WTC11 (cell line): ENCODE measurements around the gene NPAS3. TPM values are rescaled to one million over a fixed set of nuclear protein-coding genes. Genes with fewer than 3 reads are reported as not detected.

Source experiments
- ATAC-seq: fragments of 200-7000 bp; cut with Tn5 transposase; 2 replicates; pipeline ENCODE4 v1.10.0; 2021; ENCODE audit warnings: mild to moderate bottlenecking, moderate library complexity
- CTCF ChIA-PET: fragments of 300-600 bp; sonication (Branson Sonifier 250); formaldehyde crosslinking; loops from one replicate; lab custom pipeline; 2021; ENCODE audit warnings: antibody characterized with exemption; lab: Charles Lee
- POLR2A ChIA-PET: fragments of 350-600 bp; sonication (Branson Sonifier 250); formaldehyde crosslinking; loops from one replicate; lab custom pipeline; 2021; ENCODE audit warnings: antibody characterized with exemption; lab: Charles Lee
- DNase-seq: peaks from one replicate; pipeline ENCODE4 v3.0.0; 2021; ENCODE audit warnings: low spot score
- H3K27ac Mint-ChIP-seq: 2 replicates; pipeline ENCODE4 v1.8.0; 2021; ENCODE audit warnings: mixed read lengths
- H3K27me3 Mint-ChIP-seq: 2 replicates; pipeline ENCODE4 v1.8.0; 2021; ENCODE audit warnings: low read depth, mild to moderate bottlenecking, moderate library complexity, mixed read lengths
- H3K36me3 Mint-ChIP-seq: 2 replicates; pipeline ENCODE4 v1.8.0; 2021; ENCODE audit warnings: mixed read lengths
- H3K4me1 Mint-ChIP-seq: 2 replicates; pipeline ENCODE4 v1.8.0; 2022; ENCODE audit warnings: mixed read lengths
- H3K4me3 Mint-ChIP-seq: 2 replicates; pipeline ENCODE4 v1.8.0; 2021; ENCODE audit warnings: mild to moderate bottlenecking, moderate library complexity, mixed read lengths
- H3K9me3 Mint-ChIP-seq: 2 replicates; pipeline ENCODE4 v1.8.0; 2021; ENCODE audit warnings: mixed read lengths
- CREM ChIP-seq: sonication (generic); formaldehyde crosslinking; IDR thresholded peaks from 2 replicates; pipeline ENCODE4 v1.8.1; 2022; ENCODE audit warnings: mild to moderate bottlenecking, missing genetic modification reagents, moderate library complexity
- FOXJ3 ChIP-seq: sonication (generic); formaldehyde crosslinking; IDR thresholded peaks from 2 replicates; pipeline ENCODE4 v1.9.0; 2021; ENCODE audit warnings: missing genetic modification reagents, mild to moderate bottlenecking, borderline replicate concordance
- PRRX2 ChIP-seq: fragments of 250-450 bp; sonication (Bioruptor Pico); IDR thresholded peaks from 2 replicates; pipeline ENCODE4 v1.8.0; 2021; ENCODE audit warnings: mild to moderate bottlenecking
- total RNA-seq: library from RNA; stranded (reverse); gene quantifications from 3 replicates; pipeline ENCODE4 v1.2.3, GENCODE V29; 2021
- TF ChIP-seq, protein P1 (sequence below): sonication (generic); formaldehyde crosslinking; IDR thresholded peaks from 2 replicates; pipeline ENCODE4 v1.8.0; 2022; ENCODE audit warnings: mild to moderate bottlenecking, missing genetic modification reagents
- TF ChIP-seq, protein P2 (sequence below): sonication (generic); formaldehyde crosslinking; IDR thresholded peaks from 2 replicates; pipeline ENCODE4 v1.8.1; 2023; ENCODE audit warnings: mild to moderate bottlenecking, missing genetic modification reagents, moderate library complexity
- TF ChIP-seq, protein P3 (sequence below): sonication (generic); formaldehyde crosslinking; IDR thresholded peaks from 2 replicates; pipeline ENCODE4 v1.8.1; 2023; ENCODE audit warnings: mild to moderate bottlenecking, missing genetic modification reagents, borderline replicate concordance
- TF ChIP-seq, protein P4 (sequence below): sonication (generic); formaldehyde crosslinking; IDR thresholded peaks from 2 replicates; pipeline ENCODE4 v1.8.0; 2023; ENCODE audit warnings: mild to moderate bottlenecking, missing genetic modification reagents
- TF ChIP-seq, protein P5 (sequence below): sonication (generic); formaldehyde crosslinking; IDR thresholded peaks from 2 replicates; pipeline ENCODE4 v1.8.0; 2022; ENCODE audit warnings: mild to moderate bottlenecking, missing genetic modification reagents

Gene NPAS3
- total RNA-seq, 1 experiment from 2014 or later: 3.2 TPM

DNA sequence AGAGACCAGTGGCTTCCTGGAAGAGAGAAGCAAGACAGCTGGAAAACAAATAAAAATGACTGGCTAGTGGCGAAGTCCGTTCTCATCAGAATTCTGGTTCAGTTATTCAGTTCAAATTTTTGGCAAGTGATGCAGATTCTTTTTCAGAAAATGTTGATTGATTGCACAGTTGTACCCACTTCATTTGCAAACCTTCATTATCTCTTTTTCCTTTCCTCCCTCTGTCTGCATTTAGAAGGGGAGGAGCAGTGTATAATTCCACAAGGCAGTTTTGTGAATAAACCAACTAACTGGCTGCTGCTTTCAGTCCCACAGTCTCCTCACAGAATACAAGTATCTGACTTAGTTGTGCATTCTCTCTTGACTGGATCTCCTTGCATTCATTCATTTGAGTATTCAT lies 417.5 kb downstream of the NPAS3 start (continued):
- TF ChIP-seq, protein P1, sequence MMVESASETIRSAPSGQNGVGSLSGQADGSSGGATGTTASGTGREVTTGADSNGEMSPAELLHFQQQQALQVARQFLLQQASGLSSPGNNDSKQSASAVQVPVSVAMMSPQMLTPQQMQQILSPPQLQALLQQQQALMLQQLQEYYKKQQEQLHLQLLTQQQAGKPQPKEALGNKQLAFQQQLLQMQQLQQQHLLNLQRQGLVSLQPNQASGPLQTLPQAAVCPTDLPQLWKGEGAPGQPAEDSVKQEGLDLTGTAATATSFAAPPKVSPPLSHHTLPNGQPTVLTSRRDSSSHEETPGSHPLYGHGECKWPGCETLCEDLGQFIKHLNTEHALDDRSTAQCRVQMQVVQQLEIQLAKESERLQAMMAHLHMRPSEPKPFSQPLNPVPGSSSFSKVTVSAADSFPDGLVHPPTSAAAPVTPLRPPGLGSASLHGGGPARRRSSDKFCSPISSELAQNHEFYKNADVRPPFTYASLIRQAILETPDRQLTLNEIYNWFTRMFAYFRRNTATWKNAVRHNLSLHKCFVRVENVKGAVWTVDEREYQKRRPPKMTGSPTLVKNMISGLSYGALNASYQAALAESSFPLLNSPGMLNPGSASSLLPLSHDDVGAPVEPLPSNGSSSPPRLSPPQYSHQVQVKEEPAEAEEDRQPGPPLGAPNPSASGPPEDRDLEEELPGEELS (CRISPR knock-in tag): no peak

DNA sequence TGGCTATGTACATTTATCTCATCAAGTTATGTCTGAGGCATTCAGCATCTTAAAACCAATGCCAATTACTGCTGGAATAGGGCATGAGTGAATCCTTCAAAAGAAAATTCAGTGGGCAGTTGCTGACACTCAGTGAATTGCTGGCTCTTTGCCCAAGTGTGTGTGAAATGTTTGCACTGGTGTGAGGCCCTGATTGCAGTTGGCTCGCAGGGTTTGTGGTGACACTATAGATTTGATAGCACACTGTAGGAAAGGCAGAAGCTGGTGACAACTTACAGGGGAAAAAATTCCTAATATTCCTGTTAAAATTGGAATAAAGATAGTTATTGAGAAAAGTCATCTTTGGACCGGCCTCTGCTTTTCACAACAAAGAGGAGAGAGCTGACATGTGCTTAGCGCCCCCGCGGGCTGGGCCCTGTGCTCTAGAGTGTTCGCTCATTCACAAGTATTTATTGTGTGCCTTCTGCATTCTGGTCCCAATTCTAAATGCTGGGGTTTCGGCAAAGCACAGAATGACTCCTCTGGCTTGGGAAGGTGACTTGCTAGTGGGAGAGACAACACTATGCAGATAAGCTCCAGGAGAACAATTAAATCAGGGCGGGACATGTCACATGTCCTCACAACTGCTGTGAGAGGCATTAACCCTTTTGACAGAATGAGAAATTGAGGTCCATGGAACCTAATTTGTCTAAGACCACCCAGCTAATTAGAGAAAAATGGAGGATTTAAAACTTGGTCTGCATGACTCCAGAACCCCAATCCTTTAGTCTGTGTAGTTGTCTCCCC lies 418.7 kb downstream of the NPAS3 start:
- peaks cover 3% of the 10 kb centered on the region for H3K9me3 Mint-ChIP-seq
- ChIA-PET POLR2A (no interaction called here), CTCF (no interaction called here)
- TF ChIP-seq PRRX2 (no peak), CREM (CRISPR knock-in tag) (no peak)
- TF ChIP-seq, protein P2, sequence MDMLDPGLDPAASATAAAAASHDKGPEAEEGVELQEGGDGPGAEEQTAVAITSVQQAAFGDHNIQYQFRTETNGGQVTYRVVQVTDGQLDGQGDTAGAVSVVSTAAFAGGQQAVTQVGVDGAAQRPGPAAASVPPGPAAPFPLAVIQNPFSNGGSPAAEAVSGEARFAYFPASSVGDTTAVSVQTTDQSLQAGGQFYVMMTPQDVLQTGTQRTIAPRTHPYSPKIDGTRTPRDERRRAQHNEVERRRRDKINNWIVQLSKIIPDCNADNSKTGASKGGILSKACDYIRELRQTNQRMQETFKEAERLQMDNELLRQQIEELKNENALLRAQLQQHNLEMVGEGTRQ (CRISPR knock-in tag): peak; percentile 55; the same call in 1 of the 2 replicates
- no peaks in the 10 kb centered on the region; the same call in 1 of the 2 replicates for H3K27me3 Mint-ChIP-seq
- no peak overlapping the region for H3K27ac Mint-ChIP-seq
- ATAC-seq (peak; percentile 56), DNase-seq (no peak)
- no peaks in the 10 kb centered on the region for H3K36me3 Mint-ChIP-seq
- peaks cover 37% of the 10 kb centered on the region for H3K4me1 Mint-ChIP-seq
- no peak overlapping the region for H3K4me3 Mint-ChIP-seq

DNA sequence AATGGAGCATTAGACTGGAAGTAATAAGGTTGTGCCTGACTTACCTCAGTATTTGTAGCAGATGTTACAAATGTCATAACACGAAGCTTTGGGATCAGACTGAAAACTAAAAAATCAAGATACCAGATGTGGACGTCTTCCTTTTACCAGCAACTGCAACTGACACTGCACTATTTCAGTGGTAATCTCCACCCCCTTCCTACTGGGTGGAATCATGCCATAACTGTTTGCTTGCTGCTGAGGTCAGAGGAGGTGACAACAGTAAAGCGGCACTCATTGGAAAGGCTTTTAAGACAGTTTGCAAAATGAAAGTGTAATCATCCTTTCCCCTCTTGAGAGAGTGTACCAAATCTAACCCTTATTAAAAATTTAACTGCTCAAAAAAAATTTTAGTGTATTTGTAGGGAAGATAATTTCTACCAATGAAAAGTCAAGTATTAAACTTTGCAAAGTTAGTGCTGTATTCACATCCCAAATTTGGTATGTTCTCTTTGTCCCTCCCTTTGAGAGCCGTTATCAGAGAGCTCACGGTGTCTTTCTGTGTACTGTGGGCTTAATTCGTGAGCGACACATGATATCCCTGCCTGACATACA lies 420.7 kb downstream of the NPAS3 start:
- POLR2A ChIA-PET: no interaction called here
- peaks cover 52% of the 10 kb centered on the region for H3K4me1 Mint-ChIP-seq
- H3K9me3 Mint-ChIP-seq: peaks cover 3% of the 10 kb centered on the region
- no peaks in the 10 kb centered on the region; the same call in 1 of the 2 replicates for H3K27me3 Mint-ChIP-seq
- no peak for DNase-seq
- no peaks in the 10 kb centered on the region for H3K36me3 Mint-ChIP-seq
- TF ChIP-seq, protein P3, sequence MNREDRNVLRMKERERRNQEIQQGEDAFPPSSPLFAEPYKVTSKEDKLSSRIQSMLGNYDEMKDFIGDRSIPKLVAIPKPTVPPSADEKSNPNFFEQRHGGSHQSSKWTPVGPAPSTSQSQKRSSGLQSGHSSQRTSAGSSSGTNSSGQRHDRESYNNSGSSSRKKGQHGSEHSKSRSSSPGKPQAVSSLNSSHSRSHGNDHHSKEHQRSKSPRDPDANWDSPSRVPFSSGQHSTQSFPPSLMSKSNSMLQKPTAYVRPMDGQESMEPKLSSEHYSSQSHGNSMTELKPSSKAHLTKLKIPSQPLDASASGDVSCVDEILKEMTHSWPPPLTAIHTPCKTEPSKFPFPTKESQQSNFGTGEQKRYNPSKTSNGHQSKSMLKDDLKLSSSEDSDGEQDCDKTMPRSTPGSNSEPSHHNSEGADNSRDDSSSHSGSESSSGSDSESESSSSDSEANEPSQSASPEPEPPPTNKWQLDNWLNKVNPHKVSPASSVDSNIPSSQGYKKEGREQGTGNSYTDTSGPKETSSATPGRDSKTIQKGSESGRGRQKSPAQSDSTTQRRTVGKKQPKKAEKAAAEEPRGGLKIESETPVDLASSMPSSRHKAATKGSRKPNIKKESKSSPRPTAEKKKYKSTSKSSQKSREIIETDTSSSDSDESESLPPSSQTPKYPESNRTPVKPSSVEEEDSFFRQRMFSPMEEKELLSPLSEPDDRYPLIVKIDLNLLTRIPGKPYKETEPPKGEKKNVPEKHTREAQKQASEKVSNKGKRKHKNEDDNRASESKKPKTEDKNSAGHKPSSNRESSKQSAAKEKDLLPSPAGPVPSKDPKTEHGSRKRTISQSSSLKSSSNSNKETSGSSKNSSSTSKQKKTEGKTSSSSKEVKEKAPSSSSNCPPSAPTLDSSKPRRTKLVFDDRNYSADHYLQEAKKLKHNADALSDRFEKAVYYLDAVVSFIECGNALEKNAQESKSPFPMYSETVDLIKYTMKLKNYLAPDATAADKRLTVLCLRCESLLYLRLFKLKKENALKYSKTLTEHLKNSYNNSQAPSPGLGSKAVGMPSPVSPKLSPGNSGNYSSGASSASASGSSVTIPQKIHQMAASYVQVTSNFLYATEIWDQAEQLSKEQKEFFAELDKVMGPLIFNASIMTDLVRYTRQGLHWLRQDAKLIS (CRISPR knock-in tag): no peak
- TF ChIP-seq, protein P4, sequence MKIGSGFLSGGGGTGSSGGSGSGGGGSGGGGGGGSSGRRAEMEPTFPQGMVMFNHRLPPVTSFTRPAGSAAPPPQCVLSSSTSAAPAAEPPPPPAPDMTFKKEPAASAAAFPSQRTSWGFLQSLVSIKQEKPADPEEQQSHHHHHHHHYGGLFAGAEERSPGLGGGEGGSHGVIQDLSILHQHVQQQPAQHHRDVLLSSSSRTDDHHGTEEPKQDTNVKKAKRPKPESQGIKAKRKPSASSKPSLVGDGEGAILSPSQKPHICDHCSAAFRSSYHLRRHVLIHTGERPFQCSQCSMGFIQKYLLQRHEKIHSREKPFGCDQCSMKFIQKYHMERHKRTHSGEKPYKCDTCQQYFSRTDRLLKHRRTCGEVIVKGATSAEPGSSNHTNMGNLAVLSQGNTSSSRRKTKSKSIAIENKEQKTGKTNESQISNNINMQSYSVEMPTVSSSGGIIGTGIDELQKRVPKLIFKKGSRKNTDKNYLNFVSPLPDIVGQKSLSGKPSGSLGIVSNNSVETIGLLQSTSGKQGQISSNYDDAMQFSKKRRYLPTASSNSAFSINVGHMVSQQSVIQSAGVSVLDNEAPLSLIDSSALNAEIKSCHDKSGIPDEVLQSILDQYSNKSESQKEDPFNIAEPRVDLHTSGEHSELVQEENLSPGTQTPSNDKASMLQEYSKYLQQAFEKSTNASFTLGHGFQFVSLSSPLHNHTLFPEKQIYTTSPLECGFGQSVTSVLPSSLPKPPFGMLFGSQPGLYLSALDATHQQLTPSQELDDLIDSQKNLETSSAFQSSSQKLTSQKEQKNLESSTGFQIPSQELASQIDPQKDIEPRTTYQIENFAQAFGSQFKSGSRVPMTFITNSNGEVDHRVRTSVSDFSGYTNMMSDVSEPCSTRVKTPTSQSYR: no peak
- TF ChIP-seq, all 79 proteins: peak for 0
- ATAC-seq: no peak
- Mint-ChIP-seq H3K4me3 (no peak overlapping the region), H3K27ac (no peak overlapping the region)
- CTCF ChIA-PET: no interaction called here

DNA sequence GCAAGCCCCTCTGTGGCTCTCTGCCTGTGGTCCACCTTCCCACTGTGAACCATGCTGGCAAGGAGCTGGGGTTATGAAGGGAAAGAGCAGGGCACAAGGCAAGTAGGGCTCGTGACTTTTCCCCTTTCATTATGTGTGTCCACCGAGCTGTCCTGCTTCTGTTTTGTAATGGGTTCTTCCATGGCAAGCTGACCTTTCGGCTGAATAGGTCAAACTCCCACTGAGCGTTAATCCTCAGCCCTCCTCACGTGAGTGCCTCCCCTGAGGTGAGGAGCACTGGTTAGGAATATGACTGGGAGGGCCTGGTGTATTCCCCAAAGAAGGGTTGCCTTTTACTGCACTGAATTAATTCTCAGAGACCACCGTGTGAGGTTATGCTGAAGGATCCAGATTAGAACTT lies 424.3 kb downstream of the NPAS3 start:
- Mint-ChIP-seq H3K27me3 (no peaks in the 10 kb centered on the region; the same call in 1 of the 2 replicates), H3K9me3 (no peaks in the 10 kb centered on the region), H3K4me3 (no peak overlapping the region; the same call in 1 of the 2 replicates)
- CTCF ChIA-PET: no interaction called here
- ATAC-seq: peak; percentile 90
- TF ChIP-seq, protein P5, sequence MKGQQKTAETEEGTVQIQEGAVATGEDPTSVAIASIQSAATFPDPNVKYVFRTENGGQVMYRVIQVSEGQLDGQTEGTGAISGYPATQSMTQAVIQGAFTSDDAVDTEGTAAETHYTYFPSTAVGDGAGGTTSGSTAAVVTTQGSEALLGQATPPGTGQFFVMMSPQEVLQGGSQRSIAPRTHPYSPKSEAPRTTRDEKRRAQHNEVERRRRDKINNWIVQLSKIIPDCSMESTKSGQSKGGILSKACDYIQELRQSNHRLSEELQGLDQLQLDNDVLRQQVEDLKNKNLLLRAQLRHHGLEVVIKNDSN (CRISPR knock-in tag): peak; percentile 28; the same call in 1 of the 2 replicates
- TF ChIP-seq, protein P2 (CRISPR knock-in tag): peak; percentile 77
- TF ChIP-seq FOXJ3 (CRISPR knock-in tag): no peak
- TF ChIP-seq, all 79 proteins: peak for 2
- H3K4me1 Mint-ChIP-seq: peaks cover 50% of the 10 kb centered on the region
- no peaks in the 10 kb centered on the region for H3K36me3 Mint-ChIP-seq
- peak; percentile 40 for DNase-seq
- no peak overlapping the region for H3K27ac Mint-ChIP-seq
- POLR2A ChIA-PET: no interaction called here
